Esophagus muscularis mucosa (tissue), 4 donors: ENCODE results near the gene SPTBN2.

Experiments used
- EP300 ChIP-seq: sonication (generic); formaldehyde crosslinking; IDR thresholded peaks from one replicate; pipeline ENCODE4 v1.6.1; 2017; ENCODE audit warnings: antibody characterized with exemption
- POLR2A ChIP-seq: fragments of 450-650 bp; IDR thresholded peaks from one replicate; pipeline ENCODE4 v1.6.1; 2017; ENCODE audit warnings: antibody characterized with exemption, moderate library complexity, mild to moderate bottlenecking, low read depth
- POLR2AphosphoS5 ChIP-seq, 2 donors: sonication (generic); formaldehyde crosslinking; IDR thresholded peaks; one replicate each; pipeline ENCODE4 v1.6.1; 2017; ENCODE audit warnings: antibody characterized with exemption in 2 of 2
- TF ChIP-seq, protein P1 (sequence below), 3 experiments: fragments of 200-600 bp in 2 of 3; fragments of 450-650 bp in 1 of 3; sonication (generic) in 2 of 3; IDR thresholded peaks; one replicate each; pipeline ENCODE4 v1.5.1; 2017 to 2019; ENCODE audit warnings: antibody characterized with exemption in 3 of 3, mild to moderate bottlenecking in 2 of 3, moderate library complexity in 1 of 3

DNA sequence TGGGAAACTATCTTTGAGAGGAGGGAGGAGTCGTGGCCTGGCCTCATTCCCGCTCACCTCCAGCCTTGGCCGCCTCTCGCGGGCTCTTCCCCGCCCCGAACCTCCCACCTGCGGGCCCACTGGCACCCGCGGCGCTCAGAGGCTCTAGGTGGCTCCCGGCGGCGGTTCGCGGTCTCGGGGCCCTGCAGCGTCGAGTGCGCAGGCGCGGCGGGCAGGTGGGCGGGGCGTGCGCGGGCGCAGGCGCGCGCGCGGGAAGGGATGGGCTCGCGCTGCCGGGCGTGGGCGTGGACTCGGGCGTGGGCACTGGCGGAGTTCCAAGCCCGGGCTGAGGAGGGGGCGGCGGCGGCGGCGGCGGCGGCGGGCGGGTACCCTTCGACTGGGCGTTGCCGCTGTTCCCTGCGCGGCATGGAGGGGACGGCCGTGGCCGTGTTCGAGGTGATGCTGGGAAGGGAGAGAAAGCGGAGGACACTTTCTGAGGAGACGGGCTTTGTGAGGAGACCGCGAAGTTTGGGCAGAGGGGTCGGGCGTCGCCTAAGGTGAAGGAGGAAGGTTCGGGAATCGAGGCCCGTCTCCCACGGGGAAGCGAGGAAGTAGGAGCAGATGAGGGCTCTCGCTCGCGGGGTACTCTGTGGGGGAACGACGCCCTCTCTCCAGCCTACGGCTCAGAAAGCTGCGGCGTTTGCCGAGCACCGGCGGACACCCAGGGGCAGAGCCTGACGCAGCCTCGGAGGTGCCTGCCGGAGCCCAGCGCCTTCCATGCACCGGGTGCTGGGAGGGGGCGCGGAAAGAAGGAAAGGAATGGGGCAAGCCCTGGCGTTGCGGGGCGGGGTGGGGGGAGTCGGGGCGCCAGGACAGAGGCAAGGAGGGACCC is 15.7 kb upstream of the SPTBN2 start:
- TF ChIP-seq POLR2AphosphoS5 (IDR thresholded peaks at IDR 0.05): peak; percentile 70 to 87
- TF ChIP-seq, protein P1, sequence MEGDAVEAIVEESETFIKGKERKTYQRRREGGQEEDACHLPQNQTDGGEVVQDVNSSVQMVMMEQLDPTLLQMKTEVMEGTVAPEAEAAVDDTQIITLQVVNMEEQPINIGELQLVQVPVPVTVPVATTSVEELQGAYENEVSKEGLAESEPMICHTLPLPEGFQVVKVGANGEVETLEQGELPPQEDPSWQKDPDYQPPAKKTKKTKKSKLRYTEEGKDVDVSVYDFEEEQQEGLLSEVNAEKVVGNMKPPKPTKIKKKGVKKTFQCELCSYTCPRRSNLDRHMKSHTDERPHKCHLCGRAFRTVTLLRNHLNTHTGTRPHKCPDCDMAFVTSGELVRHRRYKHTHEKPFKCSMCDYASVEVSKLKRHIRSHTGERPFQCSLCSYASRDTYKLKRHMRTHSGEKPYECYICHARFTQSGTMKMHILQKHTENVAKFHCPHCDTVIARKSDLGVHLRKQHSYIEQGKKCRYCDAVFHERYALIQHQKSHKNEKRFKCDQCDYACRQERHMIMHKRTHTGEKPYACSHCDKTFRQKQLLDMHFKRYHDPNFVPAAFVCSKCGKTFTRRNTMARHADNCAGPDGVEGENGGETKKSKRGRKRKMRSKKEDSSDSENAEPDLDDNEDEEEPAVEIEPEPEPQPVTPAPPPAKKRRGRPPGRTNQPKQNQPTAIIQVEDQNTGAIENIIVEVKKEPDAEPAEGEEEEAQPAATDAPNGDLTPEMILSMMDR (IDR thresholded peaks at IDR 0.05): peak in 1 of 3 experiments; percentile 40
- TF ChIP-seq POLR2A: no peak
- TF ChIP-seq EP300: no peak
